Loucy (cell line): ENCODE measurements around the gene SHB.

Source experiments
- H2AFZ ChIP-seq: fragments of 200-600 bp; sonication (generic); 2 replicates; pipeline ENCODE4 v1.6.0; 2016; ENCODE audit warnings: antibody characterized with exemption, mild to moderate bottlenecking, low read length, moderate library complexity
- H3F3A ChIP-seq: fragments of 200-600 bp; 2 replicates; pipeline ENCODE4 v1.6.0; 2016; ENCODE audit warnings: antibody characterized with exemption, low read depth, mild to moderate bottlenecking
- H3K27me3 ChIP-seq: fragments of 200-600 bp; sonication (generic); 2 replicates; pipeline ENCODE4 v1.6.1; 2014; ENCODE audit warnings: low read length, mild to moderate bottlenecking; ENCODE audit not compliant: insufficient read depth, poor library complexity, severe bottlenecking
- H3K36me3 ChIP-seq: fragments of 200-600 bp; sonication (generic); 2 replicates; pipeline ENCODE4 v1.6.1; 2016; ENCODE audit warnings: low read length; ENCODE audit not compliant: insufficient read depth
- H3K4me1 ChIP-seq: fragments of 200-600 bp; sonication (generic); 2 replicates; pipeline ENCODE4 v1.5.1; 2014; ENCODE audit warnings: low read length, mild to moderate bottlenecking; ENCODE audit not compliant: insufficient read depth, poor library complexity, severe bottlenecking
- H3K4me2 ChIP-seq: fragments of 200-600 bp; sonication (generic); 2 replicates; pipeline ENCODE4 v1.6.0; 2014; ENCODE audit warnings: antibody characterized with exemption, low read length, low read depth, mild to moderate bottlenecking; ENCODE audit not compliant: poor library complexity, severe bottlenecking
- H3K4me3 ChIP-seq: fragments of 200-600 bp; sonication (generic); 2 replicates; pipeline ENCODE4 v1.5.1; 2014; ENCODE audit warnings: low read length, mild to moderate bottlenecking, mixed read lengths; ENCODE audit not compliant: poor library complexity, severe bottlenecking
- H3K79me2 ChIP-seq: fragments of 200-600 bp; sonication (generic); 2 replicates; pipeline ENCODE4 v1.6.1; 2014; ENCODE audit warnings: low read length; ENCODE audit not compliant: insufficient read depth
- H3K9ac ChIP-seq: fragments of 200-600 bp; sonication (generic); 2 replicates; pipeline ENCODE4 v1.6.0; 2014; ENCODE audit warnings: mild to moderate bottlenecking, low read depth, low read length, moderate library complexity; ENCODE audit not compliant: poor library complexity, severe bottlenecking
- H3K9me2 ChIP-seq: fragments of 200-600 bp; sonication (generic); replicated peaks from 2 replicates; pipeline ENCODE4 v1.6.1; 2016; ENCODE audit warnings: low read depth, low read length, mixed read lengths
- H3K9me3 ChIP-seq: fragments of 200-600 bp; sonication (generic); 2 replicates; pipeline ENCODE4 v1.6.1; 2014; ENCODE audit warnings: mild to moderate bottlenecking, antibody characterized with exemption, low read length, low read depth; ENCODE audit not compliant: insufficient read depth
- H4K20me1 ChIP-seq: fragments of 200-600 bp; sonication (generic); 2 replicates; pipeline ENCODE4 v1.6.0; 2014; ENCODE audit warnings: antibody characterized with exemption, low read length, mild to moderate bottlenecking; ENCODE audit not compliant: insufficient read depth, poor library complexity, severe bottlenecking
- EZH2phosphoT487 ChIP-seq: fragments of 200-600 bp; IDR thresholded peaks from 2 replicates; pipeline ENCODE4 v1.6.1; 2018; ENCODE audit warnings: antibody characterized with exemption, mild to moderate bottlenecking, moderate library complexity, borderline replicate concordance
- TF ChIP-seq, protein P1 (sequence below): fragments of 200-600 bp; sonication (generic); conservative IDR thresholded peaks from 2 replicates; pipeline ENCODE4 v1.5.1; 2014; ENCODE audit warnings: mild to moderate bottlenecking, antibody characterized with exemption, low read length

SHB gene

DNA sequence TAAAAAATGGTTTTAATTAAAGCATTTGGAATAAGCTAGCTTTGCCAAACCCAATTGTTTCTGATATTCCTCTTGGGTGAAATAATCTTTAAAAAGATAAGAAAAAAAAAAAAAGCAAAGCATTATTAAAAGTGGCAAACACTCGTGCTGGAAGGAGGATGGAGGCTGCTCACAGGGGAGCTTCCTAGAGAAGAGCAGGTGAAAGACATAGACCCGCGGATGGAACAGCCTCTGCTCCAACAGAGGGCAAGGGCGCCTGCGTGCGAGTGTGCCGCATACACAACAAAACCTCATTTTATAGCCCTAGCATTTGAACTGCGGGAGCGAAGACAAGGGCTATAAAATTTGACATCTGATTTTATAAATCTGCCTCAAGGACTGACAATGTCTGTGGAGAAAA lies 131.7 kb downstream of the SHB start:
- Histone ChIP-seq H3K4me2 (no peak overlapping the region), H3K9me2 (no peaks in the 10 kb centered on the region), H3K36me3 (no peaks in the 10 kb centered on the region), H3K9me3 (no peaks in the 10 kb centered on the region), H4K20me1 (no peaks in the 10 kb centered on the region), H3K4me3 (no peak overlapping the region), H3F3A (no peaks in the 10 kb centered on the region), H3K79me2 (no peaks in the 10 kb centered on the region), H3K27me3 (no peaks in the 10 kb centered on the region), H3K9ac (no peak overlapping the region), H3K4me1 (no peaks in the 10 kb centered on the region), H2AFZ (no peak overlapping the region)
- no peak for TF ChIP-seq EZH2phosphoT487

GRCh38 chr9:37936965-37937364 lies 132.1 kb downstream of the SHB start:
- Histone ChIP-seq H4K20me1 (no peaks in the 10 kb centered on the region), H3K4me2 (no peak overlapping the region), H3K9me3 (no peaks in the 10 kb centered on the region), H3K9me2 (no peaks in the 10 kb centered on the region), H3K4me1 (no peaks in the 10 kb centered on the region), H3F3A (no peaks in the 10 kb centered on the region), H3K9ac (no peak overlapping the region), H3K27me3 (no peaks in the 10 kb centered on the region), H3K79me2 (no peaks in the 10 kb centered on the region), H3K36me3 (no peaks in the 10 kb centered on the region), H3K4me3 (no peak overlapping the region), H2AFZ (no peak overlapping the region)
- TF ChIP-seq, protein P1, sequence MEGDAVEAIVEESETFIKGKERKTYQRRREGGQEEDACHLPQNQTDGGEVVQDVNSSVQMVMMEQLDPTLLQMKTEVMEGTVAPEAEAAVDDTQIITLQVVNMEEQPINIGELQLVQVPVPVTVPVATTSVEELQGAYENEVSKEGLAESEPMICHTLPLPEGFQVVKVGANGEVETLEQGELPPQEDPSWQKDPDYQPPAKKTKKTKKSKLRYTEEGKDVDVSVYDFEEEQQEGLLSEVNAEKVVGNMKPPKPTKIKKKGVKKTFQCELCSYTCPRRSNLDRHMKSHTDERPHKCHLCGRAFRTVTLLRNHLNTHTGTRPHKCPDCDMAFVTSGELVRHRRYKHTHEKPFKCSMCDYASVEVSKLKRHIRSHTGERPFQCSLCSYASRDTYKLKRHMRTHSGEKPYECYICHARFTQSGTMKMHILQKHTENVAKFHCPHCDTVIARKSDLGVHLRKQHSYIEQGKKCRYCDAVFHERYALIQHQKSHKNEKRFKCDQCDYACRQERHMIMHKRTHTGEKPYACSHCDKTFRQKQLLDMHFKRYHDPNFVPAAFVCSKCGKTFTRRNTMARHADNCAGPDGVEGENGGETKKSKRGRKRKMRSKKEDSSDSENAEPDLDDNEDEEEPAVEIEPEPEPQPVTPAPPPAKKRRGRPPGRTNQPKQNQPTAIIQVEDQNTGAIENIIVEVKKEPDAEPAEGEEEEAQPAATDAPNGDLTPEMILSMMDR: no peak
- no peak for TF ChIP-seq EZH2phosphoT487

DNA sequence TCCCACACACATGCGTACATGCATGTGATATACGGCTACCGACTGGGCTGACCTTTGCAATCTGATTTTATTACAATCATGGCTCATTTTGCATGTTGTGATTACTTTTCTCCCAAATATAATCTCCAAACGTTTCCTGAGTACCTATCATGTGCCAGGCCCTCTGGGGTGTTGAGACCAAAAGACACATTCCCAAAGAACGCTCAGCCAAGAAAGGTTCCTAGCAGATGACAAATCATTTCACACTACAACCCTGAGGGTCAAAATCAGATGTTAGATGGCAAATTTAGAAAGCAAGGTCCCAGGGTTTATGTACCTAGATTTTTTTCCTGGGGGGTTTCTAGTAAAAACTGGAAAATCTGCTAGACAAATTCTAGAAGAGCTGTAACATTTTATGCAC lies 132.7 kb downstream of the SHB start:
- Histone ChIP-seq H3K79me2 (no peaks in the 10 kb centered on the region), H3K9ac (no peak overlapping the region), H4K20me1 (no peaks in the 10 kb centered on the region), H3K4me1 (no peaks in the 10 kb centered on the region), H3K4me3 (no peak overlapping the region), H3K36me3 (no peaks in the 10 kb centered on the region), H3F3A (no peaks in the 10 kb centered on the region), H3K27me3 (no peaks in the 10 kb centered on the region), H3K4me2 (no peak overlapping the region), H3K9me3 (no peaks in the 10 kb centered on the region), H3K9me2 (no peaks in the 10 kb centered on the region), H2AFZ (no peak overlapping the region)
- TF ChIP-seq EZH2phosphoT487: no peak

DNA sequence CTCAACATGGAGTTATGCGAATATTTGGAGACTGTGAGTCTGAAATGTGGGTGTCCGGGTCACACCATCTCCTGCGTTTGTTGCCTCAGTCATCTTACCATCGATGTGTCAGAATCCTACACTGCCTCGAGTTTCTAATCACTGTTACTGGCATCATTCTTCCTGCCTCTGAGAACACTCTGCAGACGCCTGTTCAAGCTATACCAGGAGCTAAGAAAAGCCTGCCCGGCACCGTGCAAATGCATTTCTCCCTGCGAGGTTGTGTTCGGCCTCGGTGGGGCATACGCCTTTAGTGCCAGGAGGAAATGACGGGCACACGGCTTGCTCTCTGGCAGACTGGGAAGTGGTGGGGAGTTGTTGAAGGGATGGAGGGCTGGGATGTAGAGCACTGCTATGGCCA lies 133.9 kb downstream of the SHB start:
- H3K9ac ChIP-seq: no peak overlapping the region
- no peaks in the 10 kb centered on the region for H3F3A ChIP-seq
- H3K9me3 ChIP-seq: no peaks in the 10 kb centered on the region
- no peaks in the 10 kb centered on the region for H3K4me1 ChIP-seq
- H3K79me2 ChIP-seq: no peaks in the 10 kb centered on the region
- H3K4me2 ChIP-seq: no peak overlapping the region
- no peak overlapping the region for H3K4me3 ChIP-seq
- TF ChIP-seq, protein P1: no peak
- no peak for TF ChIP-seq EZH2phosphoT487
- H2AFZ ChIP-seq: no peak overlapping the region
- no peaks in the 10 kb centered on the region for H3K27me3 ChIP-seq
- no peaks in the 10 kb centered on the region for H3K36me3 ChIP-seq
- H3K9me2 ChIP-seq: no peaks in the 10 kb centered on the region
- H4K20me1 ChIP-seq: no peaks in the 10 kb centered on the region
